ENCODE data around the gene TSPO. TPM values are rescaled to one million over a fixed set of nuclear protein-coding genes. Genes with fewer than 3 reads are reported as not detected.

The TSPO gene
- total and polyA plus RNA-seq, 2 experiments from 2014 or later, result 896 to 970 TPM

DNA sequence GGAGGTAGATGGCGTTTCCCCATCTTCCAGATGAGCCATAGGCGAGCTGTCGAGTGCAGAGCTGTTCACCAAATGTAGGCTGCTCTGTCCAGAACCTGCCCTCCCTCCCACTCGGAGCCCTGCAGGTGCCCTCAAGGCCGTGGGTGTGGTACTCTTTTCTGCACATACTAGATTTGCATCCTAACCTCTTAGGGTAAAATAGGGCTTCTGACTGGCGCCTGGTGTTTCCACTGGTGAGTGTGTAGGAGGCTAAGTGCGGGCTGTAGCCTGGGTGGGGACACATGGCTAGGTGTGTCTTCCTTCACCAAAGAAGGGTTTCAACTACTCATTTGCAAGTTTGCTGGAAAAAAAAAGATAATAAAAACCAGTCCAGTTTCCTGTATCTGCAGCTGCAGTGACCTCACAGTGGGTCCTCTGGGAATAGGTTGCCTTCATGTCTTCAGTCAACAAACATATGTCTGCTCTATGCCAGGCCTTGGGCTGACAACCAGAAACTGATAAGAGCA, 32.4 kb upstream of the TSPO start:
- Histone ChIP-seq H3K9me2 (ENCODE audit: insufficient read depth) (no peaks in the 10 kb centered on the region), H3K9ac (no peak overlapping the region), H3K27ac (no peak overlapping the region), H3K4me2 (ENCODE audit: unreplicated experiment) (no peak overlapping the region), H4K20me1 (ENCODE audit: insufficient read depth) (no peaks in the 10 kb centered on the region), H3K4me1 (ENCODE audit: insufficient read depth) (no peaks in the 10 kb centered on the region), H3K79me2 (ENCODE audit: insufficient read depth) (no peaks in the 10 kb centered on the region), H3K27me3 (replicated peaks; ENCODE audit: insufficient read depth) (no peaks in the 10 kb centered on the region), H3K4me3 (no peak overlapping the region), H3K36me3 (ENCODE audit: low read depth) (no peaks in the 10 kb centered on the region), H2AFZ (no peak overlapping the region), H3F3A (ENCODE audit: insufficient read depth) (no peaks in the 10 kb centered on the region), H3K9me3 (ENCODE audit: low read depth) (no peaks in the 10 kb centered on the region)
- in situ Hi-C loops (cut with MboI), result no loop called here
- WGBS, 2 experiments (ENCODE audit: low coverage in 1 of 2, low lambda C conversion rate in 2 of 2, missing lambda C conversion rate in 2 of 2), result 68 to 77% methylated on average over 7 of the region's 7 CpGs
- DNase-seq, result no peak
- TF ChIP-seq EZH2 (IDR thresholded peaks at IDR 0.05; ENCODE audit: insufficient read depth, poor library complexity, severe bottlenecking) (no peak), EZH2phosphoT487 (IDR thresholded peaks at IDR 0.05; ENCODE audit: insufficient read depth, low read depth) (no peak)

DNA sequence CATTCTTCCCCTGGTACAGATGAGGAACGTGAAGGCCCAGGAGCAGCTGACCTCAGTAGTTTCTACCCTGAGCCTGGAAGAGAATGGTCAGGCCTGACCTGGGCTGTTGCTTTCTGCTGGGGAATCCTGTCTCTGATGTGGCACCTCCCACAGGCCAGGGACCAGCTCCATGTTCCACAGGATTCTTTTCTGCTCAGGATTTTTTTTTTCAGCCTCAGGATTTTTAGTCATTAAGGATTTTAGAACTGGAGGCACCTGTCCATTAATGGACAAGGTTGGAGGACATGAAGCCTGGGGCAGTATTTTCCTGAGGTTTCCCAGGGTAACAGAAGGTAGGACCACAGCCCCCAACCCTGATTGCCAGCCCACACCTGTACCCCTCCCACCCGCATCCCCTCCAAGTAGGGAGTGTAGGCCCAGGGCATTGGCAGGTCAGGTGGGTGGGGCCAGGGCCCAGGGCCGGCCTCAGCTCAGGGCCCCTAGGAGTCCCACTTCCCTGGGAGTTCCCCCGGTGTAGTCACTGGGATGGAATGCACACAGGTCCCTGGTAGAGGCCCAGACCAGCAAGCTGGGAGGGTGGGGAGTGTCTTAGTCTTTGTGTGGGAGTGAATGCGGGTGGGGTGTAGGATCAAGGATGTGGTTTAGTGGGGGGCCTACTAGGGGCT, 24.7 kb upstream of the TSPO start:
- Histone ChIP-seq H3K9ac (no peak overlapping the region), H3K4me2 (ENCODE audit: unreplicated experiment) (peak overlapping the region; percentile 17), H3K27ac (no peak overlapping the region), H3K36me3 (ENCODE audit: low read depth) (no peaks in the 10 kb centered on the region), H3K9me2 (ENCODE audit: insufficient read depth) (no peaks in the 10 kb centered on the region), H2AFZ (no peak overlapping the region), H3K9me3 (ENCODE audit: low read depth) (no peaks in the 10 kb centered on the region), H4K20me1 (ENCODE audit: insufficient read depth) (no peaks in the 10 kb centered on the region), H3K4me1 (ENCODE audit: insufficient read depth) (peaks cover 13% of the 10 kb centered on the region), H3K4me3 (no peak overlapping the region), H3K79me2 (ENCODE audit: insufficient read depth) (no peaks in the 10 kb centered on the region), H3K27me3 (replicated peaks; ENCODE audit: insufficient read depth) (no peaks in the 10 kb centered on the region), H3F3A (ENCODE audit: insufficient read depth) (no peaks in the 10 kb centered on the region)
- in situ Hi-C loops (cut with MboI), result no loop called here
- 57 to 62% methylated on average over 5 of the region's 5 CpGs for WGBS, 2 experiments (ENCODE audit: low coverage in 1 of 2, low lambda C conversion rate in 2 of 2, missing lambda C conversion rate in 2 of 2)
- TF ChIP-seq EZH2phosphoT487 (IDR thresholded peaks at IDR 0.05; ENCODE audit: insufficient read depth, low read depth) (no peak), EZH2 (IDR thresholded peaks at IDR 0.05; ENCODE audit: insufficient read depth, poor library complexity, severe bottlenecking) (no peak)
- peak; percentile 83 for DNase-seq

DNA sequence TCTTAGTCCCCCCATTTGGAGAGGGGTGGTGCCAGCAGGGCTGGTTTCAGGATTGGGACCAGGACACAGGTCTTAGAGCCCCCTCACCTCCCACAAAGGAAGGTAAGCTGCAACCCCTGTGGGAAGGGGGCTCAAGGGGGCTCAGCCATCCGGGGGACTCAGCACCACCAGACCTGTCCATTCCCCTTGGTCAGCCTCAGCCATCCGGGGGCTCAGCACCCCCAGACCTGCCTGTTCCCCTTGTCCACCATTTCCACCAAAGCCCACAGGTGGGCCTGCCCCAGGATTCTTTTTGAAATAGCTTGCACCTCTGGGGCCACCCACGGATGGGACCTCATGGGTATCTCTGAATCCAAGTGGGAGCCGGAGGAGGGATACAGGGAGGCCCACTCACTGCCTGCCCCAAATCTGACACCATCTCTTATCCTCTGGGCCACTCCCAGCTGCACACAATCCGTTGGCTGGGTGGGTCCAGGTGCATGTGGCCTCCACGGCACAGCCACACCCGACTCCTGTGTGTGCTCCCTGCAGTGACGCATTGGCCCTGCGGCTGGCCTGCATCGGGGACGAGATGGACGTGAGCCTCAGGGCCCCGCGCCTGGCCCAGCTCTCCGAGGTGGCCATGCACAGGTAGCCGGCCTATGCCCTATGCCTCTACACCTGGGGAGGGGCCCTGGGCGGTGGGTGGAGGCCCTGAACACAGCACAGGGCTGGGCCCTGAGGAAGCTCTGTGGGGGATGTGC, 24.0 kb upstream of the TSPO start:
- H2AFZ ChIP-seq, result no peak overlapping the region
- in situ Hi-C loops (cut with MboI), result no loop called here
- no peaks in the 10 kb centered on the region for H3K36me3 ChIP-seq (ENCODE audit: low read depth)
- H3K27me3 ChIP-seq (replicated peaks; ENCODE audit: insufficient read depth), result no peaks in the 10 kb centered on the region
- H3F3A ChIP-seq (ENCODE audit: insufficient read depth), result no peaks in the 10 kb centered on the region
- no peaks in the 10 kb centered on the region for H3K9me3 ChIP-seq (ENCODE audit: low read depth)
- no peaks in the 10 kb centered on the region for H3K9me2 ChIP-seq (ENCODE audit: insufficient read depth)
- peak overlapping the region; percentile 17 for H3K4me2 ChIP-seq (ENCODE audit: unreplicated experiment)
- WGBS, 2 experiments (ENCODE audit: low coverage in 1 of 2, low lambda C conversion rate in 2 of 2, missing lambda C conversion rate in 2 of 2), result 88 to 89% methylated on average over 17 of the region's 17 CpGs
- no peaks in the 10 kb centered on the region for H3K79me2 ChIP-seq (ENCODE audit: insufficient read depth)
- TF ChIP-seq EZH2phosphoT487 (IDR thresholded peaks at IDR 0.05; ENCODE audit: insufficient read depth, low read depth), result no peak
- no peak for TF ChIP-seq EZH2 (IDR thresholded peaks at IDR 0.05; ENCODE audit: insufficient read depth, poor library complexity, severe bottlenecking)
- no peak for DNase-seq
- peaks cover 13% of the 10 kb centered on the region for H3K4me1 ChIP-seq (ENCODE audit: insufficient read depth)
- no peak overlapping the region for H3K9ac ChIP-seq
- H4K20me1 ChIP-seq (ENCODE audit: insufficient read depth), result no peaks in the 10 kb centered on the region
- no peak overlapping the region for H3K27ac ChIP-seq
- H3K4me3 ChIP-seq, result no peak overlapping the region

DNA sequence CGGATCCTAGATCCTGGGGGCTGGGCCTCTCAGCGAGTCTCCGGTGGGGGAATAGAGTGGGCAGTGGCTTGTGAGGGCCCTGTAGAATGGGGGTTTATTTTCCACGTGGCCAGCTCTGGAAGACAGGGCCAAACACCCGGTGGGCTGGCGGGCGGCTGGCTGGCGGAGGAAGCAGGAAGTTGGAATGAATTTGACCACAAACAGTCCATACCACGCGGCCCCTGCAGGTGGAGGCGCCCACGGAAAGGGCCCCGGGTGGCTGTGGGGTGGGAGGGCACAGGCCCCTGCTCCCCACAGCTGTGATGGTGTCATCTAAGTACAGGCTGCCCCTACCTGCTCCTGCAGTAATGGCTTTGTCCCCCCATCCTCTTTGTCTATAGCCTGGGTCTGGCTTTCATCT, 23.2 kb upstream of the TSPO start:
- in situ Hi-C loops (cut with MboI), result no loop called here
- H3K9me3 ChIP-seq (ENCODE audit: low read depth), result no peaks in the 10 kb centered on the region
- H3K9ac ChIP-seq, result no peak overlapping the region
- H3K4me1 ChIP-seq (ENCODE audit: insufficient read depth), result peaks cover 13% of the 10 kb centered on the region
- H3F3A ChIP-seq (ENCODE audit: insufficient read depth), result no peaks in the 10 kb centered on the region
- H3K4me3 ChIP-seq, result no peak overlapping the region
- H3K27ac ChIP-seq, result no peak overlapping the region
- H3K27me3 ChIP-seq (replicated peaks; ENCODE audit: insufficient read depth), result no peaks in the 10 kb centered on the region
- WGBS, 2 experiments (ENCODE audit: low coverage in 1 of 2, low lambda C conversion rate in 2 of 2, missing lambda C conversion rate in 2 of 2), result 67 to 72% methylated on average over 12 to 13 of the region's 13 CpGs
- H3K36me3 ChIP-seq (ENCODE audit: low read depth), result no peaks in the 10 kb centered on the region
- no peak for DNase-seq
- no peaks in the 10 kb centered on the region for H3K9me2 ChIP-seq (ENCODE audit: insufficient read depth)
- H3K79me2 ChIP-seq (ENCODE audit: insufficient read depth), result no peaks in the 10 kb centered on the region
- H4K20me1 ChIP-seq (ENCODE audit: insufficient read depth), result no peaks in the 10 kb centered on the region
- no peak overlapping the region for H2AFZ ChIP-seq
- H3K4me2 ChIP-seq (ENCODE audit: unreplicated experiment), result no peak overlapping the region
- no peak for TF ChIP-seq EZH2phosphoT487 (IDR thresholded peaks at IDR 0.05; ENCODE audit: insufficient read depth, low read depth)
- no peak for TF ChIP-seq EZH2 (IDR thresholded peaks at IDR 0.05; ENCODE audit: insufficient read depth, poor library complexity, severe bottlenecking)

All from GM23248 (cell line).